ENCODE data around the gene RITA1. TPM values are rescaled to one million over a fixed set of nuclear protein-coding genes. Genes with fewer than 3 reads are reported as not detected.

Gene RITA1
- total RNA-seq, 1 donor from 2014 or later: 15.2 TPM

- no peak for DNase-seq (ENCODE audit: low spot score in 2 of 2, unreplicated experiment in 2 of 2)
- peaks cover 23% of the 10 kb centered on the region for H3K36me3 Mint-ChIP-seq
These were observed 5.2 kb downstream of the RITA1 start for GRCh38 chr12:113190761-113191160.

GRCh38 chr12:113191227-113191626 is 5.7 kb downstream of the RITA1 start:
- H3K27ac Mint-ChIP-seq: no peak overlapping the region
- peaks cover 23% of the 10 kb centered on the region for H3K36me3 Mint-ChIP-seq
- H3K4me1 Mint-ChIP-seq: peaks cover 22% of the 10 kb centered on the region
- H3K4me3 Mint-ChIP-seq: no peak overlapping the region
- TF ChIP-seq CTCF (IDR thresholded peaks at IDR 0.05; ENCODE audit: unreplicated experiment): no peak
- no peaks in the 10 kb centered on the region for H3K9me3 Mint-ChIP-seq
- no peak for DNase-seq (ENCODE audit: low spot score in 2 of 2, unreplicated experiment in 2 of 2)
- no peaks in the 10 kb centered on the region for H3K27me3 Mint-ChIP-seq (ENCODE audit: low read depth)

More at GRCh38 chr12:113190761-113191160, 5.2 kb downstream of the RITA1 start:
- Mint-ChIP-seq H3K27me3 (ENCODE audit: low read depth) (no peaks in the 10 kb centered on the region), H3K9me3 (no peaks in the 10 kb centered on the region), H3K4me1 (peaks cover 25% of the 10 kb centered on the region), H3K27ac (no peak overlapping the region), H3K4me3 (no peak overlapping the region)
- TF ChIP-seq CTCF (IDR thresholded peaks at IDR 0.05; ENCODE audit: unreplicated experiment): no peak

GRCh38 chr12:113194971-113195391 is 9.5 kb downstream of the RITA1 start:
- no peaks in the 10 kb centered on the region for H3K9me3 Mint-ChIP-seq

GRCh38 chr12:113195598-113195997 is 10.1 kb downstream of the RITA1 start:
- Mint-ChIP-seq H3K4me1 (peaks cover 11% of the 10 kb centered on the region), H3K36me3 (peaks cover 6% of the 10 kb centered on the region), H3K27me3 (ENCODE audit: low read depth) (no peaks in the 10 kb centered on the region), H3K9me3 (no peaks in the 10 kb centered on the region), H3K4me3 (no peak overlapping the region), H3K27ac (peak overlapping the region; percentile 47)
- no peak for DNase-seq (ENCODE audit: low spot score in 2 of 2, unreplicated experiment in 2 of 2)
- TF ChIP-seq CTCF (IDR thresholded peaks at IDR 0.05; ENCODE audit: unreplicated experiment): no peak

More at GRCh38 chr12:113194971-113195391, 9.5 kb downstream of the RITA1 start:
- Mint-ChIP-seq H3K27ac (no peak overlapping the region), H3K36me3 (peaks cover 9% of the 10 kb centered on the region), H3K4me1 (peaks cover 11% of the 10 kb centered on the region), H3K4me3 (no peak overlapping the region), H3K27me3 (ENCODE audit: low read depth) (no peaks in the 10 kb centered on the region)
- no peak for DNase-seq (ENCODE audit: low spot score in 2 of 2, unreplicated experiment in 2 of 2)
- TF ChIP-seq CTCF (IDR thresholded peaks at IDR 0.05; ENCODE audit: unreplicated experiment): no peak

GRCh38 chr12:113196582-113196981 is 11.1 kb downstream of the RITA1 start:
- TF ChIP-seq CTCF (IDR thresholded peaks at IDR 0.05; ENCODE audit: unreplicated experiment): no peak
- Mint-ChIP-seq H3K27ac (no peak overlapping the region), H3K4me3 (no peak overlapping the region), H3K9me3 (no peaks in the 10 kb centered on the region), H3K36me3 (peaks cover 6% of the 10 kb centered on the region), H3K27me3 (ENCODE audit: low read depth) (no peaks in the 10 kb centered on the region), H3K4me1 (peaks cover 11% of the 10 kb centered on the region)
- no peak for DNase-seq (ENCODE audit: low spot score in 2 of 2, unreplicated experiment in 2 of 2)

GRCh38 chr12:113196990-113197389 is 11.5 kb downstream of the RITA1 start:
- no peaks in the 10 kb centered on the region for H3K9me3 Mint-ChIP-seq
- H3K27me3 Mint-ChIP-seq (ENCODE audit: low read depth): no peaks in the 10 kb centered on the region
- H3K4me3 Mint-ChIP-seq: no peak overlapping the region
- peaks cover 4% of the 10 kb centered on the region for H3K36me3 Mint-ChIP-seq
- H3K4me1 Mint-ChIP-seq: peaks cover 11% of the 10 kb centered on the region
- no peak for DNase-seq (ENCODE audit: low spot score in 2 of 2, unreplicated experiment in 2 of 2)
- no peak for TF ChIP-seq CTCF (IDR thresholded peaks at IDR 0.05; ENCODE audit: unreplicated experiment)
- H3K27ac Mint-ChIP-seq: no peak overlapping the region

All from mesothelial cell of epicardium (in vitro differentiated cells).